GM19324 (cell line): Measurements from ENCODE around the gene FAM43B.

Source experiments
- ATAC-seq: cut with Tn5 transposase; IDR thresholded peaks from one replicate; pipeline ENCODE4 v1.9.1; 2021; ENCODE audit warnings: mild to moderate bottlenecking, moderate library complexity; ENCODE audit not compliant: unreplicated experiment, low FRiP score

FAM43B gene

GRCh38 chr1:20546637-20547036 lies 5.7 kb upstream of the FAM43B start:
- ATAC-seq, result no peak

DNA sequence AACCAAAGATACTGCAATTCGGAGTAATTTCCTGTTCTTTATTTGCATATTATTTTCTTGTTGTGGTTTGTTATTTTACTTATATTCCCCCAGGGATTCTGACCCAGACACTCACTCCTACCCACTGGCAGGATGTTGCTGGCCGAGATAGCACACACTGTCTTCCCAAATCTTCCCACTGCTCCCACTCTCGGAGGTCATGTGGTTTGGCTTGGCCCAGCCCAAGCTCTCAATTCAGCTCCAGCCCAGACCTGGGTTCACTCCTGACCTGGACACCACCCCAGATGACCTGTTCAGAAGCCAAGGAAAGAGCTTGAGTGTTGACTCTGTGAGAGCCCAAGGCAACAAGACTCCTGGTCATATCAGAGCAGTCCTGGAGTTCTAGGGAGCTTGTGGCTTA lies 1.2 kb upstream of the FAM43B start:
- ATAC-seq, result no peak

GRCh38 chr1:20552728-20553445 lies 514 bp downstream of the FAM43B start:
- ATAC-seq, result no peak

- ATAC-seq, result no peak
Observed at GRCh38 chr1:20555025-20555757, 2.8 kb downstream of the FAM43B start.

GRCh38 chr1:20555758-20556120 lies 3.4 kb downstream of the FAM43B start:
- ATAC-seq, result no peak

DNA sequence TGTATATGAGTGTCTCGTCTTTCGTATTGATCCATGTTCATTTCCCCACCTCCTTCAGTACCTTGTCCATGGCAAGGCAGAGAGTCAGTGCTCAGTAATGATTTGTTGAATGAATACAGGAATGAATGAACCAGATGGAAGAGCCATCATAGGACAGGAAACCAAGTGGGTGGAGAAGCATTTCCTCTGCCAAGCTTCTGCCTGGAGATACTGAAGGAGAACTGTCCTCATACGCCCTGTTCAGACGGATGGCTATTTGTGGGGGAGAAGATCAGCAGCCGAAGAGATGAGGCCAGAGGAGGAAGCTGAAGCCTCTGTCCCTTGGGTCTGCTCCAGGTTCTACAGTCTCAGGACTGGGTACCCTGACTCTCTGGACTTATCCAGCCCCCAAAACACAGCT lies 5.8 kb downstream of the FAM43B start:
- no peak for ATAC-seq

GRCh38 chr1:20560966-20561365 lies 8.6 kb downstream of the FAM43B start:
- no peak for ATAC-seq

GRCh38 chr1:20565234-20565633 lies 12.9 kb downstream of the FAM43B start:
- ATAC-seq, result no peak

GRCh38 chr1:20569523-20570098 lies 17.2 kb downstream of the FAM43B start:
- ATAC-seq, result no peak

DNA sequence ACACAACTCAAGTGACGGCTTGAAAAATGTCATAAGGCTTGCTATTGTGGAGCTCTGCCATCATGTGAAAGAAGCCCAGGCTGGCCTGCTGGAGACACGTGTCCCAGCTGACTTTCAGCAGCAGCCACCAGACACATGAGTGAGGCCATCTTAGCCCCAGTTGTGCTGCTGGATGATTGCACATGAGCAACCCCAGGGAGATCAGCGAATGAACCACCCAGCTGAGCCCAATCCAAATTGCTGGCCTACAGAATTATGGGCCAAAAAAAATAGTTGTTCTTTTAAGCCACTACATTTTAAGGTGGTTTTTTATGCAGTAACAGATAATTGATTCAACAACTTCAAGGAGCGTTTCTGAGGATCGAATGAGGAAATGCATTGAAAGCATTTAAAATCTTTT lies 19.1 kb downstream of the FAM43B start:
- no peak for ATAC-seq

DNA sequence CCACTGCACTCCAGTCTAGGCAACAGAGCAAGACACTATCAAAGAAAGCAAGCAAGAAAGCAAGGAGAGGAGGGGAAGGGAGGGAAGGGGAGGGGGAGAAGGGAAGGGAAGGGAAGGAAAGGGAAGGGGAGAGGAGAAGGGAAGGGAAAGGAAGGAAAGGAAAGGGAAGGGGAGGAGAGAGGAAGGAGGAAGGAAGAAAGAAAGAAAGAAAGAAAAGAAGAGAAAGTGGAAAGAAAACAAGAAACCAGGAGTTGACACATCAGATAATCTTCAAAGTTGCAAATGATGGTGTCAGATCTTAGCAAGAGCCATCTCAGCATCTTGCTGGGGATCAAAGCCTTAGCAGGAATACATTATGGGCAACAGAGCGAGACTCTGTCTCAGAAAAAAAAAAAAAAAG lies 21.6 kb downstream of the FAM43B start:
- ATAC-seq, result no peak

DNA sequence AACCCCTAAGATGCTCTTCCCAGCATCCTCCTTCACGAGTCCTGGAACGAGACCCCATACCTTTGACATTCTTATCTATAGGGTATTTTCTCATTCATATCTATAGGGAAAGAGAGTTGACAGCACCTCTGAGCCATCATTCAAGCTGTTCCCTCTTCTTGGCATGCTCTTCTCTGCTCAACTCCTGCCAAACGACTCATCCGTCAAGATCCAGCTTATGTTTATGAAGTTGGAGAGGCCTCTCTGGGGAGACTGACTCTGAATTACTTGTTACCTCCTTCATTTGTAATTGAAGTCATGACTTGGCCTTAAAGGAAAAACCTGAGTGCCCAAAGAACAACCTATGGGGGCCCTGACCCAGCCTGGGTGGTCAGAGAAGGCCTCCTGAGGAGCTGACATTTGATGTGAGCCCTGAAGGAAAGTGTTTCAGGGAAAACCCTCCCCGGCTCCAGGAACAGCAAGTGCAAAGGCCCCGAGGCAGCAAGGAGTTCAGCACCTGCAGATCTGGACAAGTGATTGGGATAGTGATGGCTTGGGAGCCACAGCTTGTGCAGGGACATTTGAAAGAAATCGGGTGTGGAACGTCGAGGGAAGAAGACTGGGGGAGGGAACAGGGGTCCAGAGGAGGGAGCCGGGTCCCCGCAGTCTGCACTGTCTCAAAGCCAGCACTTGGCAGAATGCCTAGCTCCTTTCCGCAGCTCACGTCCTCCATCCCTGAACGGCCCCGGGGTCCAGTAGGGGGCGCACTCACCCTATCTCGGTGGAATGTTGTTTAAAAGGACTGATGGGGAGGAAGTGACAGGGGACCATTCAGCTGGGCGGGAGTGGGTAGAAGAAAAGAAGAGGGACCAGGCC lies 22.5 kb downstream of the FAM43B start:
- no peak for ATAC-seq

DNA sequence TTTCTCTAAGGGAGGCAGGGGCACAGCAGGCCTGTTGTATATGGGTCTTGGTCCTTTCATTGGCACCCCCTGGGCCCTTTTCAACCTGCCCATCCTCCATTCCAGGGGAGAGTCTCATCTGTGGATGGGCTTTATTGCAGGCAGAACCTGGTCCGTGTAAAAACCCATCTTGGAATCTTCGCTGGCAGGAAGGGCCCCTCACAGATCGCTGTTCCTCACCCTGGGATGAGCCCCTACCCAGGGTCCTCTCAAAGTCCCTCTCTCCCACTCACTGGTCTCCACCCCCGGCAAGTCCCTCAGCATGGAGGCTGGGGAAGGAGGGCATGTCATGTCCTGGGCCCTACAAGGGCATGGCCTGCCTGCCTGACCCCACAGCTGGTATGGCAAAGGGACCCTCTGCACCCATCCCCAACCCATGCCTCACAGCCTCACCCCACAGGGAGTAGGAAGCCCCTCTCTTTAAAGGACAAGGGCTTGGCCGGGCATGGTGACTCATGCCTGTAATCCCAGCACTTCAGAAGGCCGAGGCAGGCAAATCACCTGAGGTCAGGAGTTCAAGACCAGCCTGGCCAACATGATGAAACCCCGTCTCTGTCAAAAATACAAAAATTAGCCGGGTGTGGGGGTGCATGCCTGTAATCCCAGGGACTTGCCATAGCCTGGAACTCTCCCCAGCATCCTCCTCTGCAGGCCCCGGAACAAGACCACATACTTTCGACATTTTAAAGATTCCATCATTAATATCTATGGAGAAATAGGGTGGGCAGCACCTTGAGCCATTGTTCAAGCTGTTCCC lies 23.4 kb downstream of the FAM43B start:
- ATAC-seq, result no peak

GRCh38 chr1:20578062-20578461 lies 25.7 kb downstream of the FAM43B start:
- ATAC-seq, result no peak

GRCh38 chr1:20578721-20579395 lies 26.5 kb downstream of the FAM43B start:
- no peak for ATAC-seq

GRCh38 chr1:20584890-20585289 lies 32.5 kb downstream of the FAM43B start:
- ATAC-seq, result no peak

DNA sequence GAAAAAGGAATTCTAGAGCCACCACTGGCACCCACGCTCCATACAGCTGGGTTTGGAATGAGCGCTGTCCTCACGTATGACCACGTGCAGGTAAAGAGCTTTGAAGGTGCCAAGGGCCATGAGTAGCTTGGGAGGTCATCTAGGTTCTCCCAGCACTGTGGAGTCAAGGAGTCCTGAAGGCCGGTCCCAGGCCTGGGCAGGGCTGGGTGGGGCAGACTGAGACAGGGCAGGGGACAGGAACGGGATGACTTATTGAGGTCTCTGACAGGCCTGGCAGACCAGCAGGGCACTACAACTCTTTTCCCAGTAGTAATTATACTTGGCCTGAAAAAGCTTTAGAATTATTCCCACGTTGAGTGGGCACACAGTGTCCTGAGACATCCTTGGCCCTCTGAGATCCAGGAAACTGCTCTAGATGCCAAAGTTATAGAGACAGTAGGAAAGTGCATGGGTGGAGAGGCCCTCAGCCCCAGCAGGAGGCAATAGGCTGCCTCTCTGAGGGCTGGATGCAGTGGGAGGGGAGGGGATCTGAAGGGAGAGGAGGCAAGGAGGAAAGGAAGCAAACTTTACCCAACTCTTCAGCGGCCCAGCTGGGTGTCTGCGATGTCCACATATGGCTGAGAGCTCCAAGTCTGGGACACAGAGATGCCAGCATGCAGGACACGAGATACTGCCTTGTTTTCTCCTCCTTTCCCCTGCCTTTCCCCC lies 34.7 kb downstream of the FAM43B start:
- ATAC-seq, result no peak

- ATAC-seq, result no peak
Observed at GRCh38 chr1:20587661-20588053, 35.3 kb downstream of the FAM43B start.

DNA sequence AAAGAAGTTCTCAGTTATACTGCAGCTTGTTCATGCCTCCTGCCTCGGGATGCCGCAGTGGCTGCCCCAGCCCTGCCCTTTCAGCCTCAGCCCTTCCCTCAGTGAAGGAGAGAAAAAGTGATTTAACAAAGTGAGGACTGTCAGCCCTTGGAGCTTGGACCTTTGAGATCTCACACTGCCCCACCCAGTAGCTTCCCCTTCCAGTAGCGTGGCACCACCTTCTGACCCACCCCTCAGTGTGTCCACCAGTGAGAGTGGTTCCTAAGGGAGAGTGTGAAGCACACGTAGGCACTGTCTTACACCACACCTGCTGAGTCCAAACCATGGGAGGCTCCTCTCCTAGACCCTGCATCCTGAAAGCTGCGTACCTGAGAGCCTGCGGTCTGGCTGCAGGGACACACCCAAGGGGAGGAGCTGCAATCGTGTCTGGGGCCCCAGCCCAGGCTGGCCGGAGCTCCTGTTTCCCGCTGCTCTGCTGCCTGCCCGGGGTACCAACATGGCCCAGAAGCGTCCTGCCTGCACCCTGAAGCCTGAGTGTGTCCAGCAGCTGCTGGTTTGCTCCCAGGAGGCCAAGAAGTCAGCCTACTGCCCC lies 36.4 kb downstream of the FAM43B start, which contains the start of gene CDA:
Gene CDA (plus strand): TSS at position 464 of the 592 bp plus-strand sequence. CDS start 33 bp downstream, at position 497.
- no peak for ATAC-seq
